Activated CD4-positive, alpha-beta T cell treated with anti-CD3 and anti-CD28 coated beads, Interleukin-2, amount 50 U/mL, for 48 hours (primary cell): ENCODE measurements around the gene SEC22C.
"Not testable (repeated sequence)": the region's sequence is repeated elsewhere in the genome, so short reads cannot be mapped to it uniquely, and the experiment has no call there.

Experiments
- DNase-seq, 2 experiments: peaks; one replicate each; pipeline ENCODE4 v3.0.0-alpha.2; 2020

The SEC22C gene

GRCh38 chr3:42581709-42582473, at the start of gene SEC22C:
Gene SEC22C, minus strand, starts transcription at chr3:42581967. Its CDS starts 12,921 bp downstream, at chr3:42569046.
- peak; percentile 96 to 97 for DNase-seq

GRCh38 chr3:42613462-42613861, 31.7 kb upstream of the SEC22C start:
- no peak for DNase-seq

- DNase-seq = no peak
Measured at GRCh38 chr3:42612928-42613327, 31.2 kb upstream of the SEC22C start.

- DNase-seq = no peak
Measured at GRCh38 chr3:42612217-42612616, 30.4 kb upstream of the SEC22C start.

GRCh38 chr3:42610976-42611375, 29.2 kb upstream of the SEC22C start:
- DNase-seq = no peak

- no peak for DNase-seq
Measured at GRCh38 chr3:42608581-42608980, 26.8 kb upstream of the SEC22C start.

GRCh38 chr3:42605546-42606173, 23.9 kb upstream of the SEC22C start:
- DNase-seq = no peak

GRCh38 chr3:42602961-42603360, 21.2 kb upstream of the SEC22C start:
- no peak for DNase-seq

GRCh38 chr3:42601896-42602581, 20.3 kb upstream of the SEC22C start:
- DNase-seq = no peak

- peak; percentile 63 to 75 for DNase-seq
Measured at GRCh38 chr3:42600958-42601675, 19.4 kb upstream of the SEC22C start.

- DNase-seq = peak; percentile 100
Measured at GRCh38 chr3:42600111-42600957, 18.6 kb upstream of the SEC22C start, which contains the start of gene NKTR. Gene NKTR, plus strand, starts transcription at chr3:42600686. Its CDS starts 321 bp downstream, at chr3:42601007.

- not testable (repeated sequence) for DNase-seq
Measured at GRCh38 chr3:42597098-42597497, 15.3 kb upstream of the SEC22C start.

- DNase-seq = no peak
Measured at GRCh38 chr3:42595682-42596081, 13.9 kb upstream of the SEC22C start.

- no peak for DNase-seq
Measured at GRCh38 chr3:42593635-42594034, 11.9 kb upstream of the SEC22C start.

GRCh38 chr3:42591811-42592210, 10.0 kb upstream of the SEC22C start:
- DNase-seq = no peak

- peak in 1 of 2 experiments; percentile 29 for DNase-seq
Measured at GRCh38 chr3:42590989-42591756, 9.4 kb upstream of the SEC22C start.

GRCh38 chr3:42589382-42590109, 7.8 kb upstream of the SEC22C start:
- DNase-seq = no peak

- DNase-seq = no peak
Measured at GRCh38 chr3:42588625-42589024, 6.9 kb upstream of the SEC22C start.

GRCh38 chr3:42582474-42583070, 805 bp upstream of the SEC22C start:
- no peak for DNase-seq

GRCh38 chr3:42581400-42581708, 413 bp downstream of the SEC22C start:
- DNase-seq = no peak
